ENCODE measurements around the gene SLC16A4. TPM values are rescaled to one million over a fixed set of nuclear protein-coding genes. Genes with fewer than 3 reads are reported as not detected.

SLC16A4 gene
- total RNA-seq, 1 experiment from 2014 or later: 0.28 TPM

DNA sequence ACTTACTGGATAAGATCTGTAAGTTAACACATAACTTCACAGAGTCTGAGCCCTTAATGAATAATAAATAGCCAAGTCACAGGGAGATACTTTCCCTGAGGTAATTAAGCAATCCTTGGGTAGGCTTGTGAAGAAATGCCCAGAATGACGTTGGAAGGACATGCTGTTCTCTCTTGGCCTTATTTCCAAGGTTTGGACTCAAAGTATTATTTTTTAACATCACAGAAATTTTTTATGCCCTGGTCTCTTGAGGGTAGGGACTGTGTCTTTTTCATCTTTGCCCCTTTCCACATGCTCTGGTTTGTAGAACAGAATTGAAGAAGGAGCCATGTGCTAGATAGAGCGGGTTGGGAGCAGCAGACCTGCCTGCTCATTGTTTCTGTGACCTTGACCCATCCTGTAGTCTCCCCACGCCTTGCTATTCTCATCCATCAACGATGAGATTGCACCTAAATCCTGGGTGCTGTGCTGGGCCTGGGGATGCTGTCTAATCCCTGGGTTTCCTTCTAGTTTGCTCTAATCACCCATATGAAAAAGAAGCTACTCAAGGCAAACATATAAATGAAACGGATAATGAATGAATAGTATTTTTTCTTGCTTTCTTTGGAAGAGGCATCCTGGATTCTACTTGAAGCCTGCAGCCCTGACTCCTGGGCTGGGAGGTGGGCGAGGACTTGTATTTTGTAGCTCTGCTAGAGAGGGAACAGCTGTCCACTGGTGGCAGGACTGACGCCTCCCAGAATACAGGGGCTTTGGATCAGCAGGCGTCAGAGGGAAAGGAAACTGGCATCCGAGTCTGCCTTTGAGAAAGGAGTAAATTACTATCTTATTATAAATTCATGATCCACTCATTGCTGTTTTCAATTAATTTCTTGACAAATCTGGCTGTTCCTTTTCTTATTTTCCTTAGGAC lies 34.1 kb upstream of the SLC16A4 start:
- no peak overlapping the region for H3K27ac Mint-ChIP-seq
- DNase-seq (ENCODE audit: low spot score) (no peak), ATAC-seq (no peak)
- peaks cover 6% of the 10 kb centered on the region for H3K4me1 Mint-ChIP-seq
- TF ChIP-seq GRHL2 (CRISPR knock-in tag; IDR thresholded peaks at IDR 0.05; ENCODE audit: insufficient replicate concordance, severe bottlenecking) (no peak), ZNF263 (CRISPR knock-in tag; IDR thresholded peaks at IDR 0.05; ENCODE audit: low read depth) (no peak), CREB1 (CRISPR knock-in tag; IDR thresholded peaks at IDR 0.05) (no peak), JUN (CRISPR knock-in tag; IDR thresholded peaks at IDR 0.05) (no peak)
- TF ChIP-seq, protein P1, sequence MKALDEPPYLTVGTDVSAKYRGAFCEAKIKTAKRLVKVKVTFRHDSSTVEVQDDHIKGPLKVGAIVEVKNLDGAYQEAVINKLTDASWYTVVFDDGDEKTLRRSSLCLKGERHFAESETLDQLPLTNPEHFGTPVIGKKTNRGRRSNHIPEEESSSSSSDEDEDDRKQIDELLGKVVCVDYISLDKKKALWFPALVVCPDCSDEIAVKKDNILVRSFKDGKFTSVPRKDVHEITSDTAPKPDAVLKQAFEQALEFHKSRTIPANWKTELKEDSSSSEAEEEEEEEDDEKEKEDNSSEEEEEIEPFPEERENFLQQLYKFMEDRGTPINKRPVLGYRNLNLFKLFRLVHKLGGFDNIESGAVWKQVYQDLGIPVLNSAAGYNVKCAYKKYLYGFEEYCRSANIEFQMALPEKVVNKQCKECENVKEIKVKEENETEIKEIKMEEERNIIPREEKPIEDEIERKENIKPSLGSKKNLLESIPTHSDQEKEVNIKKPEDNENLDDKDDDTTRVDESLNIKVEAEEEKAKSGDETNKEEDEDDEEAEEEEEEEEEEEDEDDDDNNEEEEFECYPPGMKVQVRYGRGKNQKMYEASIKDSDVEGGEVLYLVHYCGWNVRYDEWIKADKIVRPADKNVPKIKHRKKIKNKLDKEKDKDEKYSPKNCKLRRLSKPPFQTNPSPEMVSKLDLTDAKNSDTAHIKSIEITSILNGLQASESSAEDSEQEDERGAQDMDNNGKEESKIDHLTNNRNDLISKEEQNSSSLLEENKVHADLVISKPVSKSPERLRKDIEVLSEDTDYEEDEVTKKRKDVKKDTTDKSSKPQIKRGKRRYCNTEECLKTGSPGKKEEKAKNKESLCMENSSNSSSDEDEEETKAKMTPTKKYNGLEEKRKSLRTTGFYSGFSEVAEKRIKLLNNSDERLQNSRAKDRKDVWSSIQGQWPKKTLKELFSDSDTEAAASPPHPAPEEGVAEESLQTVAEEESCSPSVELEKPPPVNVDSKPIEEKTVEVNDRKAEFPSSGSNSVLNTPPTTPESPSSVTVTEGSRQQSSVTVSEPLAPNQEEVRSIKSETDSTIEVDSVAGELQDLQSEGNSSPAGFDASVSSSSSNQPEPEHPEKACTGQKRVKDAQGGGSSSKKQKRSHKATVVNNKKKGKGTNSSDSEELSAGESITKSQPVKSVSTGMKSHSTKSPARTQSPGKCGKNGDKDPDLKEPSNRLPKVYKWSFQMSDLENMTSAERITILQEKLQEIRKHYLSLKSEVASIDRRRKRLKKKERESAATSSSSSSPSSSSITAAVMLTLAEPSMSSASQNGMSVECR (CRISPR knock-in tag; IDR thresholded peaks at IDR 0.05; ENCODE audit: borderline replicate concordance): no peak
- TF ChIP-seq, protein P2, sequence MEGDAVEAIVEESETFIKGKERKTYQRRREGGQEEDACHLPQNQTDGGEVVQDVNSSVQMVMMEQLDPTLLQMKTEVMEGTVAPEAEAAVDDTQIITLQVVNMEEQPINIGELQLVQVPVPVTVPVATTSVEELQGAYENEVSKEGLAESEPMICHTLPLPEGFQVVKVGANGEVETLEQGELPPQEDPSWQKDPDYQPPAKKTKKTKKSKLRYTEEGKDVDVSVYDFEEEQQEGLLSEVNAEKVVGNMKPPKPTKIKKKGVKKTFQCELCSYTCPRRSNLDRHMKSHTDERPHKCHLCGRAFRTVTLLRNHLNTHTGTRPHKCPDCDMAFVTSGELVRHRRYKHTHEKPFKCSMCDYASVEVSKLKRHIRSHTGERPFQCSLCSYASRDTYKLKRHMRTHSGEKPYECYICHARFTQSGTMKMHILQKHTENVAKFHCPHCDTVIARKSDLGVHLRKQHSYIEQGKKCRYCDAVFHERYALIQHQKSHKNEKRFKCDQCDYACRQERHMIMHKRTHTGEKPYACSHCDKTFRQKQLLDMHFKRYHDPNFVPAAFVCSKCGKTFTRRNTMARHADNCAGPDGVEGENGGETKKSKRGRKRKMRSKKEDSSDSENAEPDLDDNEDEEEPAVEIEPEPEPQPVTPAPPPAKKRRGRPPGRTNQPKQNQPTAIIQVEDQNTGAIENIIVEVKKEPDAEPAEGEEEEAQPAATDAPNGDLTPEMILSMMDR (IDR thresholded peaks at IDR 0.05): no peak
- TF ChIP-seq, protein P3, sequence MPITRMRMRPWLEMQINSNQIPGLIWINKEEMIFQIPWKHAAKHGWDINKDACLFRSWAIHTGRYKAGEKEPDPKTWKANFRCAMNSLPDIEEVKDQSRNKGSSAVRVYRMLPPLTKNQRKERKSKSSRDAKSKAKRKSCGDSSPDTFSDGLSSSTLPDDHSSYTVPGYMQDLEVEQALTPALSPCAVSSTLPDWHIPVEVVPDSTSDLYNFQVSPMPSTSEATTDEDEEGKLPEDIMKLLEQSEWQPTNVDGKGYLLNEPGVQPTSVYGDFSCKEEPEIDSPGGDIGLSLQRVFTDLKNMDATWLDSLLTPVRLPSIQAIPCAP (CRISPR knock-in tag; IDR thresholded peaks at IDR 0.05): no peak
- peaks cover 18% of the 10 kb centered on the region for H3K9me3 Mint-ChIP-seq
- ChIA-PET POLR2A (interaction anchor here (0.6 kb wide), 1 partner anchor 38 kb away, joined by 3 read pairs; no protein-coding TSS in a partner anchor), CTCF (interaction anchor here (0.6 to 1.6 kb wide), 6 partner anchors 12 to 1542 kb away, joined by 3 to 6 read pairs (median 4); no protein-coding TSS in a partner anchor)
- H3K36me3 Mint-ChIP-seq: peaks cover 14% of the 10 kb centered on the region
- H3K4me3 Mint-ChIP-seq: no peak overlapping the region
- H3K27me3 Mint-ChIP-seq (ENCODE audit: low read depth): no peaks in the 10 kb centered on the region

DNA sequence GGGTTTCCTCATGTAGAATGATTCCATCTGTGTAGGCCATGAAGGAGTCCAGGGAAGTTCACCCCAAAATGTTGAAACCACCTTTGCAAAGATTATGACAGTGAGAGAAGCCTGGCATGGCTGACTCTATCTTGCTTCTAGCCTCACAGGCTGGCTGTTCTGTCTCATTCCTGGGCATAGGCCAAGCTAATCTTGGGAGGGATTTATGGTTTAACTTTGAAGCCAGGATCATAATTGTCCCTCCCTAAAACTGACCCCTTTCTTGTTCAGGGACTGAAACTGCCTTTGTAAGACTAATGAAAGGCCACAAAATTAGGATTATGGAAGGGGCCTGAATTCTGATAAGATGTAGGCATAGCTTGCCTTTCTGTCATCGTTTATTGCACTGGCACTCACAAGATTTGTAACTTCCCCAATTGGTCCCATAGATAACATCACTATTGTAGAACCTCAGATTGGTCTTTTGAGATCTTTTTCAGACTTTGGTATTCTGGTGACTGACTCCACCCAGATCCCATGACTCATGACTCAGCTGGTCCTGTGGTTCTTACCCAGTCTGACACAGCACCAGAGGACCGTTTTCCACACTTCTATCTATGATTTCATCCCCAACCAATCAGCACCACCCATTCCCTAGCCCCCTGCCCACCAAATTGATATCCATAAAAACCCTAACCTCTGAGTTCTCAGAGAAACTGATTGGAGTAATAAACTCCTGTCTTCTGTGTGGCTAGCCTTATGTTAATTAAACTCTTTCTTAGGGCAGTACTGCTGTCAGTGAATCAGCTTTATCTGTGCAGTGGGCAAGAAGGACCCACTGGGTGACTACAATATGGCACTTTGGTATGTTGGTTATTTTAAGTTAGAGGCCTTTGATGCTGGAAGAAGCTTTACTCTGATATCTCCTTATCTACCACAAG lies 30.3 kb upstream of the SLC16A4 start:
- H3K4me1 Mint-ChIP-seq: peaks cover 13% of the 10 kb centered on the region
- no peaks in the 10 kb centered on the region for H3K27me3 Mint-ChIP-seq (ENCODE audit: low read depth)
- TF ChIP-seq CBFB (CRISPR knock-in tag; IDR thresholded peaks at IDR 0.05; ENCODE audit: low read depth): no peak
- TF ChIP-seq IRF2 (CRISPR knock-in tag; IDR thresholded peaks at IDR 0.05; ENCODE audit: borderline replicate concordance, low read depth): no peak
- TF ChIP-seq FOXJ3 (CRISPR knock-in tag; IDR thresholded peaks at IDR 0.05; ENCODE audit: borderline replicate concordance): no peak
- no peak for TF ChIP-seq TEAD4 (CRISPR knock-in tag; IDR thresholded peaks at IDR 0.05)
- TF ChIP-seq ZNF219 (CRISPR knock-in tag; IDR thresholded peaks at IDR 0.05; ENCODE audit: borderline replicate concordance): no peak
- no peak for TF ChIP-seq NFE2L1 (CRISPR knock-in tag; IDR thresholded peaks at IDR 0.05)
- TF ChIP-seq KAT7 (CRISPR knock-in tag; IDR thresholded peaks at IDR 0.05; ENCODE audit: borderline replicate concordance): no peak
- TF ChIP-seq, protein P4, sequence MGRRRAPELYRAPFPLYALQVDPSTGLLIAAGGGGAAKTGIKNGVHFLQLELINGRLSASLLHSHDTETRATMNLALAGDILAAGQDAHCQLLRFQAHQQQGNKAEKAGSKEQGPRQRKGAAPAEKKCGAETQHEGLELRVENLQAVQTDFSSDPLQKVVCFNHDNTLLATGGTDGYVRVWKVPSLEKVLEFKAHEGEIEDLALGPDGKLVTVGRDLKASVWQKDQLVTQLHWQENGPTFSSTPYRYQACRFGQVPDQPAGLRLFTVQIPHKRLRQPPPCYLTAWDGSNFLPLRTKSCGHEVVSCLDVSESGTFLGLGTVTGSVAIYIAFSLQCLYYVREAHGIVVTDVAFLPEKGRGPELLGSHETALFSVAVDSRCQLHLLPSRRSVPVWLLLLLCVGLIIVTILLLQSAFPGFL (CRISPR knock-in tag; IDR thresholded peaks at IDR 0.05; ENCODE audit: borderline replicate concordance): no peak
- no peak for TF ChIP-seq ZNF317 (CRISPR knock-in tag; IDR thresholded peaks at IDR 0.05; ENCODE audit: borderline replicate concordance, low read depth)
- no peak for TF ChIP-seq CREM (CRISPR knock-in tag; IDR thresholded peaks at IDR 0.05)
- no peak for TF ChIP-seq CREB1 (CRISPR knock-in tag; IDR thresholded peaks at IDR 0.05)
- TF ChIP-seq SMAD3 (CRISPR knock-in tag; IDR thresholded peaks at IDR 0.05; ENCODE audit: borderline replicate concordance): no peak
- no peak for TF ChIP-seq PRRX2 (CRISPR knock-in tag; IDR thresholded peaks at IDR 0.05)
- TF ChIP-seq, protein P5, sequence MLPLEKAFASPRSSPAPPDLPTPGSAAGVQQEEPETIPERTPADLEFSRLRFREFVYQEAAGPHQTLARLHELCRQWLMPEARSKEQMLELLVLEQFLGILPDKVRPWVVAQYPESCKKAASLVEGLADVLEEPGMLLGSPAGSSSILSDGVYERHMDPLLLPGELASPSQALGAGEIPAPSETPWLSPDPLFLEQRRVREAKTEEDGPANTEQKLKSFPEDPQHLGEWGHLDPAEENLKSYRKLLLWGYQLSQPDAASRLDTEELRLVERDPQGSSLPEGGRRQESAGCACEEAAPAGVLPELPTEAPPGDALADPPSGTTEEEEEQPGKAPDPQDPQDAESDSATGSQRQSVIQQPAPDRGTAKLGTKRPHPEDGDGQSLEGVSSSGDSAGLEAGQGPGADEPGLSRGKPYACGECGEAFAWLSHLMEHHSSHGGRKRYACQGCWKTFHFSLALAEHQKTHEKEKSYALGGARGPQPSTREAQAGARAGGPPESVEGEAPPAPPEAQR (CRISPR knock-in tag; IDR thresholded peaks at IDR 0.05): no peak
- H3K36me3 Mint-ChIP-seq: peaks cover 14% of the 10 kb centered on the region
- peaks cover 18% of the 10 kb centered on the region for H3K9me3 Mint-ChIP-seq
- ChIA-PET POLR2A (interaction anchor here (0.6 kb wide), 1 partner anchor 9 kb away, joined by 3 read pairs; no protein-coding TSS in a partner anchor), CTCF (interaction anchor here (0.8 to 2.1 kb wide), 3 partner anchors 9 to 40 kb away, joined by 3 to 9 read pairs (median 3); no protein-coding TSS in a partner anchor)
- ATAC-seq: no peak
- no peak overlapping the region for H3K27ac Mint-ChIP-seq
- H3K4me3 Mint-ChIP-seq: no peak overlapping the region
- no peak for DNase-seq (ENCODE audit: low spot score)
